Neural progenitor cell (in vitro differentiated cells): ENCODE results near the gene ACBD6.

Source experiments
- CTCF ChIP-seq: fragments of 200-600 bp; sonication (generic); IDR thresholded peaks from 2 replicates; pipeline ENCODE4 v1.5.1; 2017; ENCODE audit warnings: antibody characterized with exemption, mild to moderate bottlenecking
- EZH2 ChIP-seq: fragments of 200-600 bp; sonication (generic); IDR thresholded peaks from 2 replicates; pipeline ENCODE4 v1.6.1; 2017; ENCODE audit warnings: antibody characterized with exemption, mild to moderate bottlenecking, moderate library complexity
- EZH2phosphoT487 ChIP-seq: fragments of 200-600 bp; sonication (generic); IDR thresholded peaks from 2 replicates; pipeline ENCODE4 v1.6.1; 2017; ENCODE audit warnings: antibody characterized with exemption

- TF ChIP-seq EZH2phosphoT487: no peak
- no peak for TF ChIP-seq CTCF
- no peak for TF ChIP-seq EZH2
These were observed 244.9 kb downstream of the ACBD6 start for GRCh38 chr1:180257486-180257885.
